ENCODE measurements around the gene ZDHHC17.

- no peak for TF ChIP-seq CTCF (IDR thresholded peaks at IDR 0.05; ENCODE audit: low read length)
- no peak for TF ChIP-seq EZH2 (optimal IDR thresholded peaks at IDR 0.05; ENCODE audit: low read depth, low read length)
- no peak for TF ChIP-seq EZH2phosphoT487 (IDR thresholded peaks at IDR 0.05; ENCODE audit: low read length)
Measured at GRCh38 chr12:76717314-76717713, 46.6 kb upstream of the ZDHHC17 start.
